GM19463 (cell line): ENCODE results near the gene NME7.
"Not testable (repeated sequence)": the region's sequence is repeated elsewhere in the genome, so short reads cannot be mapped to it uniquely, and the experiment has no call there.

ENCODE experiments used
- ATAC-seq: cut with Tn5 transposase; IDR thresholded peaks from one replicate; pipeline ENCODE4 v1.9.1; 2021; ENCODE audit warnings: mild to moderate bottlenecking, moderate library complexity; ENCODE audit not compliant: unreplicated experiment

NME7 gene

GRCh38 chr1:169367686-169368405 is at the start of gene NME7, which contains the start of gene BLZF1:
TSS of gene NME7 (minus strand) at chr1:169367797. CDS start at chr1:169367710, 87 bp downstream.
TSS of gene BLZF1 (plus strand) at chr1:169368195. CDS start at chr1:169369523, 1,328 bp downstream.
- ATAC-seq = peak; percentile 96

DNA sequence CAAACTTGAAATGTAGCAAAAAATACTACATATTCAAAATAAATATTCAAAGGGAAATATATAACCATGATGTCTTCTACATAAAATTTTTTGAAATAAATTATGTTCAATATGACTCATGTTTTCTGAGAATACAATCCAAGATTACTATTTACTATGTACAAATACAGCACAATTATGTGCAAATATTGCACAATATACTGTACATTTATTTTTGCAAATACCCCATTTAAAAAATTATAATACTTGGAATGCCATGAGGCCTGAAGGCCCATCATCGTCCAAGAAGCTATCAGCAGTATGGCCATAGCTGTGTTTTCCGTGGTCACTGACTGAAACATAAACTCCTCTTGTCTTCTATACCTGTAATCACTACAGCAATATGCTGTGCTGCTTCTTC is 47.4 kb upstream of the NME7 start:
- no peak for ATAC-seq

GRCh38 chr1:169408340-169408739 is 40.7 kb upstream of the NME7 start:
- not testable (repeated sequence) for ATAC-seq

- not testable (repeated sequence) for ATAC-seq
These were observed 35.0 kb upstream of the NME7 start for GRCh38 chr1:169402578-169402977.

GRCh38 chr1:169395955-169396354 is 28.4 kb upstream of the NME7 start:
- ATAC-seq = no peak

GRCh38 chr1:169392406-169392805 is 24.8 kb upstream of the NME7 start:
- ATAC-seq = no peak

- peak; percentile 85 for ATAC-seq
These were observed 22.7 kb upstream of the NME7 start for GRCh38 chr1:169390303-169390702.

DNA sequence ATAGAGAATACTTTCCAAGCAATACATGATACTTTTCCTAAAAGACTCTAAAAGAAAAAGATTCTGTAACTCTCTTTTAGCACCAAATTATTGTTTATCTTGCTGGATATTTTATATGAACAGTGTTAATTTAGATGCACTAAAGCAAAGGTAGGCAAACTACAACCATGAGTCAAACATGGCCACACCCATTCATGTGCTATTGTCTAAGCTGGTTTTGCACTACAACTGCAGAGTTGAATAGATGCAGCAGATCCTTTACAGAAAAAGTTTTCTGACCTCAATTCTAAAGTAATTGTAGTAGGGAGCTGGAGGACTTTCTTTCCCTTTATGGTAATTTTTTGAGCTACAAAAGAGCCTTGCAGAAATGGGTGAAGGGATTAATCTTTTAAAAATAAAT is 19.8 kb upstream of the NME7 start:
- no peak for ATAC-seq

GRCh38 chr1:169383449-169383848 is 15.9 kb upstream of the NME7 start:
- no peak for ATAC-seq

DNA sequence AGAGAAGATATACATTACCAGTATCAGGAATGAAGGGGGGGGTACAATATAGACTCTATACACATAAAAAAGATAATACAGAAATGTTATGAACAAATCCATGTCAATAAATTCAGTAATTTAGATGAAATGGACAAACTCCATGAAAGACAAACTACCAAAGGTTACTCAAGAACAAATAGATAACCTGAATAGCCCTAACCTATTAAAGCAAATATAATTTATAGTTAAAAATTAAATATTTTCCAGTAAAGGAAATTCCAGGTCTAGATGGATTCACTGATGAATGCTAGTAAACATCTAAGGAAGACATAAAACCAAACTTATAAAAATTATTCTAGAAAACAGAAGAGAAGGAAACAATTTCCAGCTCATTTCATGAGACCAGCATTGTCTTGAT is 13.6 kb upstream of the NME7 start:
- no peak for ATAC-seq

DNA sequence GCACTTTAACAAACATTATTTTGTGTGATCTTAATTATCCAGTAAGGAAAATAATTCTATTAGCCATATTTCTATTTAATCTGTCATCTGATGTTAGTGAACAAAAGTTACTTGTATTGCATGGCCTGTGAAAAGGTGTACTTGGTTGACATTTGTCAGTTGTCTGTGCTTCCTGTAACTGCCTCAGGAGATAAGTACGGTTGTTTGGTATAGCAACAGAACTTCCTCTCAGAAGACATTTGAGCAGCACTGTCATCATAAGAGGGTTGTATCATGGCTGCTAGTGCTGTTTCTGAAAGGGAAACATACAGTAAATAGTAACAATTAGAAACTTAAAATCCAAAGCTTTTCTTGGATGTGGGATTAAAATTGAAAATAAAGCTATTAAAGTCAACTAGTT is 3.8 kb upstream of the NME7 start:
- no peak for ATAC-seq

GRCh38 chr1:169368406-169368769 is 791 bp upstream of the NME7 start:
- ATAC-seq = no peak

DNA sequence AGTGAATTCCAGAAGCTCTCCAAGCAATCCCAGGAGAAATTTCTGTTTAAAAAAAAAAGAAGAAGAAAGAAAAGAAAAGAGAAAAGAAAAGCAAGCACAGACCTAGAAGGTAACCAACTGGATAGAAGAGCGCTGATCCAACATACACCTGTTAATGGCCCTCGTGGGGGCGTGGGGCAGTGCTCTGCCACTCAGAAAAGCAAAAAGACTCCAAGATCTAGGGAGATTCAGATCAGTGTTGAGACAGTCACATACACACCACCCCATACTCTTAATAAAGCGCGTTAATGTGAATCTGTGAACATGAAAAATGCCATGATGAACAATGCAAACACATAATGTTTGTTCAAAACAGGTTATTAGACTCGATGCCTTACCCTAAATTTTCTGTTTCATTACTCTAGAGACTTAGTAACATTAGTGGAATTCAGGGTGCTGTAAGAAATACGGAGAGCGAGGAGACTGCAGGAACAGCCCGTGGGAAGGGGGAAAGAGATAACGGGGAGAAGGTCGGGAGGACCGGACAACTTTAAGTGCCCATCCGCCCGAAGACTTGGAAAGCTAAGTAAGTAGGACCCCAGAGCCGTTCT is 406 bp downstream of the NME7 start:
- no peak for ATAC-seq

- ATAC-seq = no peak
These were observed 2.6 kb downstream of the NME7 start for GRCh38 chr1:169364948-169365347.

DNA sequence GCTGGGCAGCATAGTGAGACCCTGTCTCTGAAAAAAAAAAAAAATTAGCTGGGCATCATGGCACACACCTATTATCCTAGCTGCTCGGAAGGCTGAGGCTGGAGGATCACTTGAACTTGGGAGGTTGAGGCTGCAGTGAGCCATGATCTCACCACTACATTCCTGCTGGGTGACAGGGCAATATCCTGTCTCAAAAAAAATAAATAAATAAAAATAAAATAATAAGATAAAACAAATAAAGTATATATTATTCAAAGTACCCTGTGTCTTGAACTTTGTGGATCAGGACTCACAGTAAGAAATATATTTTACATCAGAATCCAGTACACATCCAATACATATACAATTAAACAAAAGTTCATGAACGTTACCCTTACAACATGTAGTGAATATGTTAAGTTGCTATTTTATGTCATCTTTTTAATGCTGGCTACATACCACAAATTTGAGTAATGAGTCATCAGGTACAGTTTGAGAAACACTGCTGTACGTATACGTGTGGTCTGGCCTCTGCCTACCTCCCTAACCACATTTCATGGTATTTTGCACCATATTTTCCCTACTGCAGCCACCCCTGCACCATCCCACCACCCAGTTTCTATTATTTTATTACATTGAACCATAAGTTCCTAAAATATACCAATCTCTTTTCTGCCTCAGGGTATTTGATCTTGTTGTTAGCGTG is 4.4 kb downstream of the NME7 start:
- no peak for ATAC-seq

DNA sequence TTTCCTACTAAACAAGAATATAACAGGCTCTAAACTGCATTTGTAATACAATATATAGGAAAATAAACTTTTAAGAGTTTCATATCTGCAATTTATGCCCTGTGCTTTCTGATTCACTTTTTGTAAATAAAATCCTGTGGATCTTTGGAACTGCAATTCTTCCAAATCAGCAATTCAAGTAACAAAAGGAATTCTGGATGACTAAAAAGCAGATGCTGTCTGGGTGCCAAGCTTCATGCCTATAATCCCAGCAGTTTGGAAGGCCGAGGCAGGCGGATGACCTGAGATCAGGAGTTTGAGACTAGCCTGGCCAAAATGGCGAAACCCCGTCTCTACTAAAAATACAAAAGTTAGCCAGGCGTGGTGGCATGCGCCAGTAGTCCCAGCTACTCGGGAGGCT is 6.3 kb downstream of the NME7 start:
- ATAC-seq = no peak

- ATAC-seq = no peak
These were observed 7.2 kb downstream of the NME7 start for GRCh38 chr1:169360415-169360814.

- no peak for ATAC-seq
These were observed 19.1 kb downstream of the NME7 start for GRCh38 chr1:169348383-169349036.

DNA sequence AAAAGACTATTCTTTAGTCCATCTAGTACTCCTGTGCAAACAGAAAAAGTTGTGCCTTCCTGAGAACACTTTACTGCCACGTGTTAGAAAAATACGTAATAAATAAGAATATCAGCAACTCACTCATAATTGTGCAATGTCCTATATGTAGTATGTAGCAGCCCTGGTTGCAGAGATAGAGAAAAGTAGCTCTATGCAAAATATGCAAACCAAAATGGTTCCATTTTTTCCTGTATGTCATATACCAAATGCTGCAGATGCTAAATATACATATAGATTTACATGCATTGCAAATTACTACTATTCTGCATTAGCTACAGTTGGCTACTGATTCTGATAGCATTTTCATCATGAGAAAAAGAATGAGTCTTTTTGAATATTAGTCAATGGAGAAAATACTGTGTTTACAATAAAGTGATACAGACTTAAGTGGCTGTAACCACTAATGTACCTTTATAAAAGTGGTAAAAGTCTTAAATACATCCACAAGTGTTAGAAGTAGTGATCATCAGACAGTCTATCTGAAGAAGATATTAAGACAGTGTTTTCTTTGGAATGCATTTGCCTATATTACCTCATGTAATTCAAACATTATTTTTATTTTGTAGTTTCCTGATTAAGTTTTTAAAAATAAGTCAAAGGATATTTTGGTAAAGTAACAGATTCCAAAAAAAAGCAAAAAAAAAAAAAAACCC is 19.8 kb downstream of the NME7 start:
- no peak for ATAC-seq

DNA sequence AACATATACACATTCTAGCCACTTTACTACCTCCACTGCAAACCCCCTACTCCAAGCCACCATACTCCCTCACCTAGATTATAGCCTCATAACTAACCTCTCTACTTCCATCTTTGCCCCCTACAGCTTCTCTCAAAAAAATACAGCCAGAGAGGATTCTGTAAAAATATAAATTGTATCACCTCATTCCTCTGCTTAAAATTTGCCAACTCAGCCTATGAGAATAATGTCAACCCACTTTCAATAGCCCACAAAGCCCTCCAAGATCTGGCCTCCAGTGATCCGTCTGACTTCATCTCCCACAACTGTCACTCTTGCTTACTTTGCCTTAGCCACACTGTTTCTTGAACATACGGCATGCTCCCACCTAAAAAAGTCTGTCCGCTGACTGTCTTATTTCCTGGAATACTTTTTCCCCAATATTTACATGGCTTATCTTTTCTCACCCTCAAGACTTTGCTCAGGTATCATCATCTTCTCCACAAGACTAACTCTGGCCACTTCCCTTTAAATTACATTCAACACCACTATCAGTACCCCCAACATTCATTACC is 21.5 kb downstream of the NME7 start:
- ATAC-seq = no peak

- ATAC-seq = no peak
These were observed 22.1 kb downstream of the NME7 start for GRCh38 chr1:169345511-169345910.
